Ovary (tissue), 3 donors: ENCODE data around the gene GTF2H1.

Experiments used
- CTCF ChIP-seq, 3 donors: fragments of 450-650 bp in 2 of 3; fragments of 200-600 bp in 1 of 3; IDR thresholded peaks; one replicate each; pipeline versions ENCODE4 v1.5.1 to v1.8.0; 2016 to 2022; ENCODE audit warnings: antibody characterized with exemption in 3 of 3, mild to moderate bottlenecking in 1 of 3
- EP300 ChIP-seq: sonication (generic); formaldehyde crosslinking; IDR thresholded peaks from one replicate; pipeline ENCODE4 v1.6.1; 2017; ENCODE audit warnings: antibody characterized with exemption
- donor health status: DM: no; HTN: no; CAD: no.

GRCh38 chr11:18321578-18321968 is 794 bp upstream of the GTF2H1 start:
- no peak for TF ChIP-seq CTCF (IDR thresholded peaks at IDR 0.05)
- TF ChIP-seq EP300 = no peak
